WTC11 (cell line): ENCODE results near the gene HIVEP2. TPM values are rescaled to one million over a fixed set of nuclear protein-coding genes. Genes with fewer than 3 reads are reported as not detected.

Source experiments
- ATAC-seq: fragments of 200-7000 bp; cut with Tn5 transposase; 2 replicates; pipeline ENCODE4 v1.10.0; 2021; ENCODE audit warnings: mild to moderate bottlenecking, moderate library complexity
- CTCF ChIA-PET: fragments of 300-600 bp; sonication (Branson Sonifier 250); formaldehyde crosslinking; loops from one replicate; lab custom pipeline; 2021; ENCODE audit warnings: antibody characterized with exemption; lab: Charles Lee
- POLR2A ChIA-PET: fragments of 350-600 bp; sonication (Branson Sonifier 250); formaldehyde crosslinking; loops from one replicate; lab custom pipeline; 2021; ENCODE audit warnings: antibody characterized with exemption; lab: Charles Lee
- DNase-seq: peaks from one replicate; pipeline ENCODE4 v3.0.0; 2021; ENCODE audit warnings: low spot score
- H3K27ac Mint-ChIP-seq: 2 replicates; pipeline ENCODE4 v1.8.0; 2021; ENCODE audit warnings: mixed read lengths
- H3K27me3 Mint-ChIP-seq: 2 replicates; pipeline ENCODE4 v1.8.0; 2021; ENCODE audit warnings: low read depth, mild to moderate bottlenecking, moderate library complexity, mixed read lengths
- H3K36me3 Mint-ChIP-seq: 2 replicates; pipeline ENCODE4 v1.8.0; 2021; ENCODE audit warnings: mixed read lengths
- H3K4me1 Mint-ChIP-seq: 2 replicates; pipeline ENCODE4 v1.8.0; 2022; ENCODE audit warnings: mixed read lengths
- H3K4me3 Mint-ChIP-seq: 2 replicates; pipeline ENCODE4 v1.8.0; 2021; ENCODE audit warnings: mild to moderate bottlenecking, moderate library complexity, mixed read lengths
- H3K9me3 Mint-ChIP-seq: 2 replicates; pipeline ENCODE4 v1.8.0; 2021; ENCODE audit warnings: mixed read lengths
- ATF1 ChIP-seq: sonication (generic); formaldehyde crosslinking; IDR thresholded peaks from 2 replicates; pipeline ENCODE4 v1.8.1; 2023; ENCODE audit warnings: mild to moderate bottlenecking, moderate library complexity, missing genetic modification reagents
- ATF3 ChIP-seq: sonication (generic); formaldehyde crosslinking; conservative IDR thresholded peaks from 2 replicates; pipeline ENCODE4 v1.8.1; 2022; ENCODE audit warnings: mild to moderate bottlenecking, missing genetic modification reagents
- CBFB ChIP-seq: sonication (generic); formaldehyde crosslinking; IDR thresholded peaks from 2 replicates; pipeline ENCODE4 v1.8.1; 2022; ENCODE audit warnings: mild to moderate bottlenecking, low read depth, missing genetic modification reagents
- E2F1 ChIP-seq: sonication (generic); formaldehyde crosslinking; IDR thresholded peaks from 2 replicates; pipeline ENCODE4 v1.8.0; 2022; ENCODE audit warnings: mild to moderate bottlenecking, missing genetic modification reagents
- E2F4 ChIP-seq: sonication (generic); formaldehyde crosslinking; IDR thresholded peaks from 2 replicates; pipeline ENCODE4 v1.8.1; 2022; ENCODE audit warnings: low read depth, mild to moderate bottlenecking, moderate library complexity, missing genetic modification reagents, borderline replicate concordance
- ELF4 ChIP-seq: sonication (generic); formaldehyde crosslinking; IDR thresholded peaks from 2 replicates; pipeline ENCODE4 v1.8.1; 2022; ENCODE audit warnings: low read depth, mild to moderate bottlenecking, moderate library complexity, missing genetic modification reagents
- EMX1 ChIP-seq: fragments of 250-450 bp; sonication (Bioruptor Pico); IDR thresholded peaks from 2 replicates; pipeline ENCODE4 v1.8.0; 2021; ENCODE audit warnings: mild to moderate bottlenecking
- FOXJ3 ChIP-seq: sonication (generic); formaldehyde crosslinking; IDR thresholded peaks from 2 replicates; pipeline ENCODE4 v1.9.0; 2021; ENCODE audit warnings: missing genetic modification reagents, mild to moderate bottlenecking, borderline replicate concordance
- FOXP1 ChIP-seq: sonication (generic); formaldehyde crosslinking; IDR thresholded peaks from 2 replicates; pipeline ENCODE4 v1.8.0; 2022; ENCODE audit warnings: missing genetic modification reagents, mild to moderate bottlenecking, moderate library complexity, borderline replicate concordance
- GRHL2 ChIP-seq: fragments of 250-450 bp; sonication (Bioruptor Pico); IDR thresholded peaks from 2 replicates; pipeline ENCODE4 v1.8.0; 2022; ENCODE audit warnings: mild to moderate bottlenecking, moderate library complexity; ENCODE audit not compliant: insufficient replicate concordance, severe bottlenecking
- GTF2I ChIP-seq: fragments of 250-450 bp; sonication (Bioruptor Pico); conservative IDR thresholded peaks from 2 replicates; pipeline ENCODE4 v1.4.0; 2021; ENCODE audit warnings: mild to moderate bottlenecking
- KAT7 ChIP-seq: sonication (generic); formaldehyde crosslinking; IDR thresholded peaks from 2 replicates; pipeline ENCODE4 v1.8.1; 2023; ENCODE audit warnings: missing genetic modification reagents, mild to moderate bottlenecking, borderline replicate concordance
- MXD4 ChIP-seq: fragments of 250-450 bp; sonication (Bioruptor Pico); IDR thresholded peaks from 2 replicates; pipeline ENCODE4 v1.8.0; 2021; ENCODE audit warnings: mild to moderate bottlenecking, moderate library complexity, borderline replicate concordance
- MYBL2 ChIP-seq: sonication (generic); formaldehyde crosslinking; IDR thresholded peaks from 2 replicates; pipeline ENCODE4 v1.8.1; 2023; ENCODE audit warnings: mild to moderate bottlenecking, moderate library complexity, missing genetic modification reagents
- NR1H2 ChIP-seq: sonication (generic); formaldehyde crosslinking; IDR thresholded peaks from 2 replicates; pipeline ENCODE4 v1.9.0; 2021; ENCODE audit warnings: mild to moderate bottlenecking, moderate library complexity, missing genetic modification reagents
- NR3C1 ChIP-seq: sonication (generic); formaldehyde crosslinking; conservative IDR thresholded peaks from 2 replicates; pipeline ENCODE4 v1.8.1; 2023; ENCODE audit warnings: low read depth, mild to moderate bottlenecking, missing genetic modification reagents
- PRDM15 ChIP-seq: sonication (generic); formaldehyde crosslinking; IDR thresholded peaks from 2 replicates; pipeline ENCODE4 v1.8.0; 2022; ENCODE audit warnings: missing genetic modification reagents
- RORB ChIP-seq: fragments of 250-450 bp; sonication (Bioruptor Pico); IDR thresholded peaks from 2 replicates; pipeline ENCODE4 v1.9.0; 2021; ENCODE audit warnings: mild to moderate bottlenecking
- SMAD3 ChIP-seq: sonication (generic); formaldehyde crosslinking; IDR thresholded peaks from 2 replicates; pipeline ENCODE4 v1.8.0; 2022; ENCODE audit warnings: missing genetic modification reagents, mild to moderate bottlenecking, borderline replicate concordance
- SMAD4 ChIP-seq: sonication (generic); formaldehyde crosslinking; IDR thresholded peaks from 2 replicates; pipeline ENCODE4 v1.8.0; 2022; ENCODE audit warnings: mild to moderate bottlenecking, missing genetic modification reagents
- TEAD1 ChIP-seq: sonication (generic); formaldehyde crosslinking; IDR thresholded peaks from 2 replicates; pipeline ENCODE4 v1.8.0; 2022; ENCODE audit warnings: mild to moderate bottlenecking, missing genetic modification reagents
- ZBTB21 ChIP-seq: sonication (generic); formaldehyde crosslinking; IDR thresholded peaks from 2 replicates; pipeline ENCODE4 v1.8.1; 2023; ENCODE audit warnings: mild to moderate bottlenecking, missing genetic modification reagents, borderline replicate concordance
- ZNF416 ChIP-seq: fragments of 250-450 bp; sonication (Bioruptor Pico); IDR thresholded peaks from 2 replicates; pipeline ENCODE4 v1.9.0; 2021; ENCODE audit warnings: mild to moderate bottlenecking, inconsistent platforms
- ZNF425 ChIP-seq: fragments of 250-450 bp; sonication (Bioruptor Pico); conservative IDR thresholded peaks from 2 replicates; pipeline ENCODE4 v1.9.0; 2021; ENCODE audit warnings: mild to moderate bottlenecking
- ZNF532 ChIP-seq: fragments of 250-450 bp; sonication (Bioruptor Pico); IDR thresholded peaks from 2 replicates; pipeline ENCODE4 v1.9.0; 2021; ENCODE audit warnings: mild to moderate bottlenecking, borderline replicate concordance
- ZNF671 ChIP-seq: fragments of 250-450 bp; sonication (Bioruptor Pico); IDR thresholded peaks from 2 replicates; pipeline ENCODE4 v1.8.0; 2021; ENCODE audit warnings: mild to moderate bottlenecking
- total RNA-seq: library from RNA; stranded (reverse); gene quantifications from 3 replicates; pipeline ENCODE4 v1.2.3, GENCODE V29; 2021

Gene HIVEP2
- total RNA-seq, 1 experiment from 2014 or later, result 11.5 TPM

- TF ChIP-seq ZNF532 (CRISPR knock-in tag) (no peak), ZNF425 (CRISPR knock-in tag) (no peak), SMAD4 (no peak), E2F1 (CRISPR knock-in tag) (no peak), MYBL2 (CRISPR knock-in tag) (no peak), ZBTB21 (no peak), CBFB (CRISPR knock-in tag) (no peak), NR1H2 (no peak), E2F4 (no peak), ATF3 (CRISPR knock-in tag) (no peak), FOXJ3 (CRISPR knock-in tag) (no peak), SMAD3 (CRISPR knock-in tag) (no peak)
- TF ChIP-seq, all 79 proteins: peak for 0
These were observed 149.0 kb downstream of the HIVEP2 start (continued) for GRCh38 chr6:142796024-142796423.

GRCh38 chr6:142794424-142794823, 150.6 kb downstream of the HIVEP2 start:
- DNase-seq, result no peak
- Mint-ChIP-seq H3K4me3 (no peak overlapping the region), H3K36me3 (no peaks in the 10 kb centered on the region), H3K27ac (no peak overlapping the region), H3K9me3 (no peaks in the 10 kb centered on the region), H3K27me3 (no peaks in the 10 kb centered on the region), H3K4me1 (peaks cover 7% of the 10 kb centered on the region)
- ChIA-PET CTCF (interaction anchor here (2.0 kb wide), 1 partner anchor 320 kb away, joined by 4 read pairs; no protein-coding TSS in a partner anchor), POLR2A (no interaction called here)
- ATAC-seq, result no peak
- no peak for TF ChIP-seq KAT7 (CRISPR knock-in tag)
- TF ChIP-seq GTF2I, result no peak
- no peak for TF ChIP-seq MXD4 (CRISPR knock-in tag)
- no peak for TF ChIP-seq ZBTB21
- TF ChIP-seq EMX1 (CRISPR knock-in tag), result no peak
- no peak for TF ChIP-seq FOXP1
- no peak for TF ChIP-seq GRHL2 (CRISPR knock-in tag)
- no peak for TF ChIP-seq TEAD1 (CRISPR knock-in tag)
- TF ChIP-seq RORB (CRISPR knock-in tag), result no peak
- TF ChIP-seq ZNF671 (CRISPR knock-in tag), result no peak
- TF ChIP-seq PRDM15 (CRISPR knock-in tag), result no peak
- no peak for TF ChIP-seq ZNF416 (CRISPR knock-in tag)
- no peak for TF ChIP-seq NR3C1 (CRISPR knock-in tag)
- TF ChIP-seq ATF1, result no peak
- no peak for TF ChIP-seq ELF4
